Adrenal gland (tissue), 5 donors: Measurements from ENCODE around the gene PPT1.

Source experiments
- POLR2A ChIP-seq, 2 donors: fragments of 450-650 bp; IDR thresholded peaks; one replicate each; pipeline ENCODE4 v1.6.1; 2017; ENCODE audit warnings: antibody characterized with exemption in 2 of 2, mild to moderate bottlenecking in 2 of 2, moderate library complexity in 1 of 2
- TF ChIP-seq, protein P1 (sequence below), 6 experiments: fragments of 450-650 bp in 4 of 6; fragments of 200-600 bp in 2 of 6; sonication (generic) in 1 of 6; IDR thresholded peaks; 1 replicate in 5 of 6; 2 replicates in 1 of 6; pipeline versions ENCODE4 v1.5.1 to v1.8.0; 2016 to 2021; ENCODE audit warnings: antibody characterized with exemption in 6 of 6, mild to moderate bottlenecking in 2 of 6, moderate library complexity in 1 of 6
- donor health status: DM: no; HTN: no; CAD: no.

DNA sequence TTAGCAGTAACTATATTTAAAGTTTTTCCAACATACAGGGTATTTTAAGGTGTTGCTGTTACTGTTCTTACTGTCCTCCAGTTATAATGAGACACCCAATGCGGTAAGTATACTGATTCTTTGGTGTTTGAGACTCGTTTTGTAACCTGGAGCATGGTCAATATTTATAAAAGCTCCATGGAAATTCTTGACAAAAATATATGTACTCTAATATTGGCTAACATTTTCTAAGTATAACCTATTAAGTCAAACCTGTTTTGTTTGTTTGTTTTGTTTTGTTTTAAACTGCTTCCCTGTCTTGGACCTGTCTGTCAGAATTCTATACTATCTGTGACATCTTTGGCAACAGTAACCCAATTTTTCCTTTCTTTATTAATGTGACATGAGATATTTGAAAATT lies 72.4 kb downstream of the PPT1 start:
- TF ChIP-seq, protein P1, sequence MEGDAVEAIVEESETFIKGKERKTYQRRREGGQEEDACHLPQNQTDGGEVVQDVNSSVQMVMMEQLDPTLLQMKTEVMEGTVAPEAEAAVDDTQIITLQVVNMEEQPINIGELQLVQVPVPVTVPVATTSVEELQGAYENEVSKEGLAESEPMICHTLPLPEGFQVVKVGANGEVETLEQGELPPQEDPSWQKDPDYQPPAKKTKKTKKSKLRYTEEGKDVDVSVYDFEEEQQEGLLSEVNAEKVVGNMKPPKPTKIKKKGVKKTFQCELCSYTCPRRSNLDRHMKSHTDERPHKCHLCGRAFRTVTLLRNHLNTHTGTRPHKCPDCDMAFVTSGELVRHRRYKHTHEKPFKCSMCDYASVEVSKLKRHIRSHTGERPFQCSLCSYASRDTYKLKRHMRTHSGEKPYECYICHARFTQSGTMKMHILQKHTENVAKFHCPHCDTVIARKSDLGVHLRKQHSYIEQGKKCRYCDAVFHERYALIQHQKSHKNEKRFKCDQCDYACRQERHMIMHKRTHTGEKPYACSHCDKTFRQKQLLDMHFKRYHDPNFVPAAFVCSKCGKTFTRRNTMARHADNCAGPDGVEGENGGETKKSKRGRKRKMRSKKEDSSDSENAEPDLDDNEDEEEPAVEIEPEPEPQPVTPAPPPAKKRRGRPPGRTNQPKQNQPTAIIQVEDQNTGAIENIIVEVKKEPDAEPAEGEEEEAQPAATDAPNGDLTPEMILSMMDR (IDR thresholded peaks at IDR 0.05): no peak
- no peak for TF ChIP-seq POLR2A (IDR thresholded peaks at IDR 0.05)
